Ectodermal cell (in vitro differentiated cells): ENCODE measurements around the gene IFT20.
"Not testable (repeated sequence)": the region's sequence is repeated elsewhere in the genome, so short reads cannot be mapped to it uniquely, and the experiment has no call there.

ENCODE experiments used
- H3K27ac ChIP-seq: 2 replicates; pipeline ENCODE4 v1.7.0; 2013; ENCODE audit warnings: mild to moderate bottlenecking, low read depth, low read length; ENCODE audit not compliant: insufficient read depth, poor library complexity, severe bottlenecking
- H3K27me3 ChIP-seq: 2 replicates; pipeline ENCODE4 v1.7.0; 2013; ENCODE audit warnings: mild to moderate bottlenecking, low read length; ENCODE audit not compliant: insufficient read depth, control insufficient read depth, poor library complexity, severe bottlenecking
- H3K36me3 ChIP-seq: one replicate; pipeline ENCODE4 v1.7.0; 2013; ENCODE audit warnings: low read length; ENCODE audit not compliant: control insufficient read depth, insufficient read depth
- H3K4me1 ChIP-seq: one replicate; pipeline ENCODE4 v1.7.0; 2013; ENCODE audit warnings: low read length; ENCODE audit not compliant: control insufficient read depth, insufficient read depth
- H3K4me3 ChIP-seq: 2 replicates; pipeline ENCODE4 v1.7.0; 2013; ENCODE audit warnings: low read depth, low read length, control low read depth; ENCODE audit not compliant: insufficient read depth
- H3K9me3 ChIP-seq: 2 replicates; pipeline ENCODE4 v1.7.0; 2013; ENCODE audit warnings: mild to moderate bottlenecking, low read length, moderate library complexity; ENCODE audit not compliant: control insufficient read depth
- WGBS, 2 experiments: methylation state at CpG; one replicate each; pipeline ENCODE4 v1.1.7; 2013; ENCODE audit warnings: missing lambda C conversion rate in 2 of 2; 5-methylcytosine and 5-hydroxymethylcytosine counted together

IFT20 gene

DNA sequence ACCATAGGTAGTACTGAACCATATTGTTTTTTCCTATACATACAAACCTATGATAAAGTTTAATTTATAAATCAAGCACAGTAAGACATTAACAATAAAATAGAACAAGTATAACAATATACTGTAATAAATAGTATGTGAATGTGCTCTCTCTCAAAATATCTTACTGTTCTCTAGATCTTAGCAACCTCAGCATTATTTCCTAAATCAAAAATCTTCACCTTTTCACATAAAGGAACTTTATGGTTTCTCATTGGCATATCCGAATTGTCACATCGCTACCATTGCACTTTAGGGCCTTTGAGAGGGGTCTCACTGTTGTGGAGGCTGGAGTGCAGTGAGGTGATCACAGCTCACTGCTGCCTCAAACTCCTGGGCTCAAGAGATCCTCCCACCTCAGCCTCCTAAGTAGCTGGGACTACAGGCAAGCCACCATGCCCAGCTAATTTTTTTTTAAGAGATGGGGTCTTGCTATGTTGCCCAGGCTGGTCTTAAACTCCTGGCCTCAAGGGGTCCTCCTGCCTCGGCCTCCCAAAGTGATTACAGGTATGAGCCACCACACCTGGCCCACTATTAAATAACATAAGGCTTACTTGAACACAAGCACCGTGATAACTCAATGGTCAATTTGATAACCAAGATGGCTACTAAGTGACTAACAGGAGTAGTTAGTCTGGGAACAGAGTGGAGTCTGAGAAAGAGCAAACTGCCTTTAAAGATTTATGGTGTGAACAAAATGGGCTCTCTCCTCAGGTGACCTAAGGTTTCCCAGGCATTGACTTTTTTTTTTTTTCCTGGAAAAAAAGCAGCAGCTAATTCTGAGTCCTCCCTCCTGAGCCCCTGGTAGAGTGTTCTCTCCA is 19.2 kb downstream of the IFT20 start:
- Histone ChIP-seq H3K36me3 (no peaks in the 10 kb centered on the region), H3K4me1 (peaks cover 13% of the 10 kb centered on the region), H3K27me3 (no peaks in the 10 kb centered on the region), H3K9me3 (no peaks in the 10 kb centered on the region), H3K4me3 (no peak overlapping the region), H3K27ac (no peak overlapping the region)
- 89 to 92% methylated on average over 4 of the region's 4 CpGs for WGBS, 2 experiments

DNA sequence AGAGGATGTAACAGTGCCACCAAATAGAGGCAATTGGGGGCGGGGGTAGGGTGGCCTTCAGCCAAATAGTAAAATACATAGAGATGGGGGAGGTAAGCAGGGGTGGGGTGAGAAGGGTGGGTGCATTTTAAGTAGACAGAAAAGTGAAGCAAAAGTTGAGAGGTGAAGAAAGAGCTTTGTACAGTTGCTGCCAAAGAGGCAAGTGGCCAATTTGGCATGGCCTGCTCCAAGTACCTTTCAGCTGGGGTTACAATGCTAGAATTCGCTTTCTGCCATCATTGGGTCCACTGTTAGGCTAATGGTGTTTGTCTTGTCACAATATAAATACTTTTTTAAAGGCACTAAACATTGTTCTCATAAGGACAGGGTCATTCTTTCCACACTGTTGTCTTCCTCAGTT is 21.4 kb downstream of the IFT20 start:
- Histone ChIP-seq H3K27me3 (no peaks in the 10 kb centered on the region), H3K4me1 (peaks cover 13% of the 10 kb centered on the region), H3K4me3 (no peak overlapping the region), H3K27ac (no peak overlapping the region), H3K9me3 (no peaks in the 10 kb centered on the region), H3K36me3 (no peaks in the 10 kb centered on the region)
- 84 to 85% methylated on average over 1 to 2 of the region's 2 CpGs for WGBS, 2 experiments

DNA sequence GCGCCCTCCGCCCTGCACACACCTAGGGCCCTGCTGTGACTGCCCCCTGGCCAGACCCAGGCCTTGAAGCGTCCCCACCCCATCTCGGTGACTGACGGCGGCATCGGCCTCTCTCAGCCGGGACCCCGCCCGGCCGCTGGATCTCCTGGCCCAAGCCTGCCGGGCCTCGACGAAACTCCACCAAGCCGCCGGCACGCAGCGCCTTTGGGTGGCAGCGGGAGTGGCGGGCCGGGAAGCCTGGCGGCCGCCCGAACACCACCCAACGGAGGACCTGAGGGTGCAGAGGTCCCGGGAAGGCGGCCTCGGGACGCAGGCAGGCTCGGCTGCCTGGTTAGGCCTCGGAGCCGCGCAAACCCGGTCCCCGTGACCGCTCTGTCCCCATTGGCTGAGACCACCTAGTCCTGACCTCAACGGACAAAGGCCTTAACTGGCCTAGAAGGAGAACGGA is 28.3 kb downstream of the IFT20 start:
- WGBS, 2 experiments: 94 to 95% methylated on average over 38 of the region's 38 CpGs
- H3K27ac ChIP-seq: no peak overlapping the region

DNA sequence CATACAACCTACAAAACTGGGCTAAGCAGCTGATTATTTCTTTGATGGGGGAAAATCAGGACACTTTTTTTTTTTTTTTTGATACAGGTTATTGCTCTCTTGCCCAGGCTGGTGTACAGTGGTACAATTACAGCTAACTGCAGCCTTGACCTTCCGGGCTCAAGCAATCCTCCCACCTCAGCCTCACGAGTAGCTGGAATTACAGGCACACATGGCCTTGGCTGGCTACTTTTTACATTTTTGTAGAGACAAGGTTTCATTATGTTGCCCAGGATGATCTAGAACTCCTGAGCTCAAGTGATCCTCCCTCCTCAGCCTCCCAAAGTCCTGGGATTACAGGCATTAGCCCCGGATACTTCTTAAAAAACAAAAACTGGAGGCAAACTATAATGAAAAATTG is 36.8 kb downstream of the IFT20 start:
- H3K4me1 ChIP-seq: no peaks in the 10 kb centered on the region
- no peaks in the 10 kb centered on the region for H3K27me3 ChIP-seq
- no peak overlapping the region for H3K4me3 ChIP-seq
- H3K9me3 ChIP-seq: no peaks in the 10 kb centered on the region
- H3K27ac ChIP-seq: no peak overlapping the region
- 89 to 94% methylated on average over 2 to 3 of the region's 3 CpGs for WGBS, 2 experiments
- no peaks in the 10 kb centered on the region for H3K36me3 ChIP-seq

More for the DNA sequence above, 28.3 kb downstream of the IFT20 start:
- H3K4me1 ChIP-seq: no peaks in the 10 kb centered on the region
- H3K36me3 ChIP-seq: no peaks in the 10 kb centered on the region
- no peaks in the 10 kb centered on the region for H3K27me3 ChIP-seq
- no peak overlapping the region for H3K4me3 ChIP-seq
- no peaks in the 10 kb centered on the region for H3K9me3 ChIP-seq

DNA sequence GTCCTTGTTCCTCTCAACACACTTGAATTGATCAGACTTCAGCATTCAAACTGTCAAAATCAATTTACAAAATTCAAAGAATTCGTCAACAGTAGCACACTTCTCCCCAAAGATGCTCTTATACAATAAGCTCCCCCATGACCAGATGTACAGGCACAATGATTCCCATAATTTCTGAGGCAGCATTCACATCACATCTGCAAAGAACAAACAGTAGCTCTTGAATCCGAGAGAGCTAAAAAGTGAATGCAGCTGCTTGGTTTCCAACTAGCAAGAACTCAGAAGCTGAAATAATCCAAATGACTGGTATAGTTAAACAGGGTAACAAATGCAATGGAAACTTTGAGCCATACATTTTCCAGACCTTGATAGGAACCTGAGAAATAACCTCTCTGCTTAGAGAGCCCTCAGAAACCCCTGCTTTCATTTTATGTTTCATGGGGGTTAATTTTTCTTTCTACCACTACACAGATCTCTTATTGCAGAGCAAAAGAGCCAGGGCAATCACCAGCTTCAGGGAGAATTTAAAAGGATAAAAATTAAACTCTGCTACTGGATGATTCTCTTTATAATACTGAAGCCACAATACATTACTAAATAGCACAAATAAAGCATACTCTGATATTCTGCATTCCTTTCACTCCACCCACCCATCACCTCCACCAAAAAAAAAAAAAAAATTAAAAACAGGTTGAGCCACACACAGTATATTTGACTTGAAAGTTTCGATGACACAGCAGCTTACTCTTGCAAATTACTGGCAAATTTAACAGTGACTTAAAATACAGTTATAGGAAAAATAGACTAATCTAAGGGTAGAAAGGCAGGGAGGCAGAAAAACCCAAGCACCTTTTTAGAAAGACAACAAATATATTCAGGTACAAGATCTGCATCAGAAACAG is 39.3 kb downstream of the IFT20 start:
- Histone ChIP-seq H3K4me3 (no peak overlapping the region), H3K27me3 (no peaks in the 10 kb centered on the region), H3K36me3 (no peaks in the 10 kb centered on the region), H3K4me1 (no peaks in the 10 kb centered on the region), H3K9me3 (no peaks in the 10 kb centered on the region), H3K27ac (no peak overlapping the region)
- WGBS, 2 experiments: 87 to 90% methylated on average over 2 to 3 of the region's 3 CpGs

DNA sequence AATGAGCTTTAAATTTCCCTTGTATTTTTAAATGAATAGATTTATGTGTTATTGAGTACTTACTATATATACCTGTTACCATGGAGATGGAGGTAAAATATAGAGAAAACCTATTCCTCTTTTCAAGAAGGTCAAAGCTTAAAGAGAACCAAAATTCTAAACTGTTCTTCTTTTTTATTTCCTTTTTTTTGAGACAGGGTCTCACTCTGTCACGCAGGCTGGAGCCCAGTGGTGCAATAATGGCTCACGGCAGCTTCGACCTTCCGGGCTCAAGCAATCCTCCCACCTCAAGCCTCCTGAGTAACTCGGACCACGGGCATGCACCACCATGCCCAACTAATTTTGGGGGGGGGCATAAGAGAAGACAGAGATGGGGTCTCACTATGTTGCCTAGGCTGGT is 41.3 kb downstream of the IFT20 start:
- WGBS, 2 experiments: 89 to 95% methylated on average over 6 of the region's 6 CpGs
- H3K27me3 ChIP-seq: no peaks in the 10 kb centered on the region
- no peaks in the 10 kb centered on the region for H3K36me3 ChIP-seq
- no peak overlapping the region for H3K27ac ChIP-seq
- H3K4me3 ChIP-seq: no peak overlapping the region
- H3K9me3 ChIP-seq: no peaks in the 10 kb centered on the region
- H3K4me1 ChIP-seq: no peaks in the 10 kb centered on the region

DNA sequence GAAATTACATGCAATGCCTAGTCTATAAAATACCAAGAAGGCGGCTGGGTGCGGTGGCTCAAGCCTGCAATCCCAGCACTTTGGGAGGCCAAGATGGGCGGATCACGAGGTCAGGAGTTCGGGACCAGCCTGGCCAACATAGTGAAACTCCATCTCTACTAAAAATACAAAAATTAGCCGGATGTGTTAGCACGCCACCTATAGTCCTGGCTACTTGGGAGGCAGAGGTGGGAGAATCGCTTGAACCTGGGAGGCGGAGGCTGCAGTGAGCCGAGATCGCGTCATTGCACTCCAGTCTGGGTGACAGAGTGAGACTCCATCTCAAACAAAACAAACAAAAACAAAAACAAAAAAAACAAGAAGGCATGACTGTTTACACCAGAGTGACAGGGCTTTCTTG is 42.4 kb downstream of the IFT20 start:
- 87 to 89% methylated on average over 12 of the region's 12 CpGs for WGBS, 2 experiments
- not testable (repeated sequence) for H3K36me3 ChIP-seq, H3K4me1 ChIP-seq, H3K27ac ChIP-seq, H3K9me3 ChIP-seq, H3K27me3 ChIP-seq, H3K4me3 ChIP-seq

DNA sequence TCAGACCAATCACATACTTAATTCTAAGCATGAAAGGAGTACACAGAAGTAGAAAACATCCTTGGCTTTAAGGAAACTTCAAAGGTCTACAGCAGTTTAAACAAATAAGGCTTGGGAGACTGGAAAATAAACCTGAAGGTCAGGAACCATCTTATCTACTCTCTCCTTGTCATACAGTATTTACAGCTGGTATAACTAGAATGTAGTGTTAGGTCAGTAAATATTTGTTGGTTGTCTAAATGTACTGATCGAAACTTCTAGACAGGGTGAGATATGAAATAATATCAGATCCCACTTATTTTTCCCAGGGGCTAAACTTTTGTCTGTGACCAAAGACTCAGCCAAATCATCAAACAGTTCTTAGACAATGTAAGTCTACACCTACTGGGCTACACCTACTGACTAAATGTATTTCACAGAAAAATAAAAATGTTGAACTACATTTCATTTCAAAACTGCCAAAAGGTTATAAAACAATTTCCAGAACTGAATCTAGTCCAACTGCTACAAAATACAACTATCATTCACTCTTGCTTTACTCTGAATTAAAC is 43.4 kb downstream of the IFT20 start:
- Histone ChIP-seq H3K9me3 (no peaks in the 10 kb centered on the region), H3K27me3 (no peaks in the 10 kb centered on the region), H3K27ac (no peak overlapping the region), H3K4me3 (no peak overlapping the region), H3K36me3 (no peaks in the 10 kb centered on the region), H3K4me1 (no peaks in the 10 kb centered on the region)
- 91% methylated on average over 1 of the region's 1 CpG; no CpG with 5 or more reads in 1 of the 2 experiments for WGBS, 2 experiments

DNA sequence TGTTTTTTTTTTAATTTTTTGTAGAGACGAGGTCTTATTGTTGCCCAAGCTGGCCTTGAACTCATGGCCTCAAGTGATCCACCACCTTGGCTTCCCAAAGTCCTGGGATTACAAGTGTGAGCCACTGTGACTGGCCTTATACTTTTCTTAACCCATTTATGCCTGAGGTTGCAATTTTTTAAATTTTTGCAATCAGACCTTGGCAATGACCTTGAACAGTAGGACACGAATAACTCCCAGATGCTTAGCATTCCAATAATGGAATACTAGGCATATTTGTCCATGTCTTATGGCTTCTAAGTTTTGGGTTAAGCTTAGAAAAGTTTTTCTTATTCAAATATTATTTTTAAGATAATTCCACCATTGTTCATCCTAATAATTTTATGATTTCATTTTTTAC is 44.6 kb downstream of the IFT20 start:
- no peaks in the 10 kb centered on the region for H3K36me3 ChIP-seq
- WGBS, 2 experiments: 83 to 92% methylated on average over 2 of the region's 2 CpGs
- H3K4me1 ChIP-seq: no peaks in the 10 kb centered on the region
- H3K9me3 ChIP-seq: no peaks in the 10 kb centered on the region
- no peaks in the 10 kb centered on the region for H3K27me3 ChIP-seq
- H3K4me3 ChIP-seq: no peak overlapping the region
- H3K27ac ChIP-seq: no peak overlapping the region

DNA sequence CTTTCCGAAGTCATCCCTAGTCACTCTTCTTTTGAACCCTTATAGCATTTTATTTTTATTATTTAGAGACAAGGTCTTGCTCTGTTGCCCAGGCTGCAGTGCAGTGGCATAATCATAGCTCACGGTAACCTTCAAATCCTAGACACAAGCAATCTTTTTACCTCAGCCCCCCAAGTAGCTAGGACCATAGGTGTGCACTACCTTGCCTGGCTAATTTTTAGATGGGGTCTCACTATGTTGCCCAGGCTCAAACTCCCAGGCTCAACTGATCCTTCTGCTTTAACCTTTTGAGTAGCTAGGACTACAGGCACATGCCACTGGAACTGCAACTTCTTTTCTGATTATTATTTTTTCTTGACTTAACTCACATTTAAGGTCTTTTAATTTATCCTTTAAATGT is 49.3 kb downstream of the IFT20 start:
- Histone ChIP-seq H3K27me3 (no peaks in the 10 kb centered on the region), H3K4me1 (no peaks in the 10 kb centered on the region), H3K4me3 (no peak overlapping the region), H3K36me3 (no peaks in the 10 kb centered on the region), H3K9me3 (no peaks in the 10 kb centered on the region), H3K27ac (no peak overlapping the region)
- WGBS, 2 experiments: 63 to 69% methylated on average over 2 of the region's 2 CpGs
